ENCODE data around the gene ADCY3. TPM values are rescaled to one million over a fixed set of nuclear protein-coding genes. Genes with fewer than 3 reads are reported as not detected.

Gene ADCY3
- total and polyA plus RNA-seq, 8 donors: 5.2 to 339 (median 24.2) TPM

GRCh38 chr2:24958411-24958935 lies 38.4 kb upstream of the ADCY3 start:
- intact Hi-C loops (cut with DNase I; ENCODE audit: low total_unique reads): no loop called here
- Histone ChIP-seq H3K27me3 (no peaks in the 10 kb centered on the region), H3K36me3 (peaks cover 32 to 100% (median 98%) of the 10 kb centered on the region in 4 donors), H3K9me3 (peaks cover 0 to 11% (median 6%) of the 10 kb centered on the region in 4 donors), H3K4me3 (no peak overlapping the region), H3K4me1 (no peaks in the 10 kb centered on the region), H3K27ac (no peak overlapping the region)
- 89 to 96% (median 93%) methylated on average over 3 of the region's 3 CpGs for WGBS, 5 donors
- no peak for DNase-seq
- TF ChIP-seq POLR2AphosphoS5 (IDR thresholded peaks at IDR 0.05) (no peak), EP300 (IDR thresholded peaks at IDR 0.05) (no peak), CTCF (IDR thresholded peaks at IDR 0.05) (no peak), POLR2A (IDR thresholded peaks at IDR 0.05) (no peak)

- H3K4me3 ChIP-seq: no peak overlapping the region
- TF ChIP-seq POLR2A (IDR thresholded peaks at IDR 0.05) (no peak), EP300 (IDR thresholded peaks at IDR 0.05) (no peak), CTCF (IDR thresholded peaks at IDR 0.05) (no peak), POLR2AphosphoS5 (IDR thresholded peaks at IDR 0.05) (no peak)
- H3K27me3 ChIP-seq: no peaks in the 10 kb centered on the region
- DNase-seq: no peak
- no peak overlapping the region for H3K27ac ChIP-seq
- H3K36me3 ChIP-seq: peaks cover 32 to 100% (median 98%) of the 10 kb centered on the region in 4 donors
- intact Hi-C loops (cut with DNase I; ENCODE audit: low total_unique reads): no loop called here
- H3K9me3 ChIP-seq: peaks cover 0 to 11% (median 6%) of the 10 kb centered on the region in 4 donors
- 83 to 88% (median 88%) methylated on average over 2 of the region's 2 CpGs for WGBS, 5 donors
- H3K4me1 ChIP-seq: no peaks in the 10 kb centered on the region
Observed at GRCh38 chr2:24957976-24958375, 37.9 kb upstream of the ADCY3 start.

GRCh38 chr2:24957221-24957620 lies 37.2 kb upstream of the ADCY3 start:
- Histone ChIP-seq H3K4me3 (no peak overlapping the region), H3K36me3 (peaks cover 37 to 100% (median 98%) of the 10 kb centered on the region in 4 donors), H3K4me1 (no peaks in the 10 kb centered on the region), H3K27ac (no peak overlapping the region), H3K9me3 (peaks cover 0 to 11% (median 6%) of the 10 kb centered on the region in 4 donors), H3K27me3 (no peaks in the 10 kb centered on the region)
- TF ChIP-seq EP300 (IDR thresholded peaks at IDR 0.05): no peak
- TF ChIP-seq POLR2A (IDR thresholded peaks at IDR 0.05): no peak
- TF ChIP-seq CTCF (IDR thresholded peaks at IDR 0.05): no peak
- TF ChIP-seq POLR2AphosphoS5 (IDR thresholded peaks at IDR 0.05): no peak
- DNase-seq: no peak
- 85 to 95% (median 92%) methylated on average over 1 of the region's 1 CpG for whole genome bisulfite sequencing, 5 donors
- intact Hi-C loops (cut with DNase I; ENCODE audit: low total_unique reads): no loop called here

- H3K36me3 ChIP-seq: peaks cover 46 to 100% (median 98%) of the 10 kb centered on the region in 4 donors
- TF ChIP-seq POLR2AphosphoS5 (IDR thresholded peaks at IDR 0.05) (no peak), EP300 (IDR thresholded peaks at IDR 0.05) (no peak), CTCF (IDR thresholded peaks at IDR 0.05) (no peak), POLR2A (IDR thresholded peaks at IDR 0.05) (no peak)
Observed at GRCh38 chr2:24955921-24956320, 35.9 kb upstream of the ADCY3 start.

More at GRCh38 chr2:24955921-24956320, 35.9 kb upstream of the ADCY3 start:
- Histone ChIP-seq H3K4me1 (no peaks in the 10 kb centered on the region), H3K27me3 (no peaks in the 10 kb centered on the region), H3K27ac (no peak overlapping the region), H3K9me3 (peaks cover 0 to 11% (median 6%) of the 10 kb centered on the region in 4 donors), H3K4me3 (no peak overlapping the region)
- intact Hi-C loops (cut with DNase I; ENCODE audit: low total_unique reads): no loop called here
- DNase-seq: no peak
